Measurements from ENCODE around the gene CAMK1G. TPM values are rescaled to one million over a fixed set of nuclear protein-coding genes. Genes with fewer than 3 reads are reported as not detected.

CAMK1G gene
- polyA plus RNA-seq, 1 donor from 2014 or later, result 3.0 TPM

DNA sequence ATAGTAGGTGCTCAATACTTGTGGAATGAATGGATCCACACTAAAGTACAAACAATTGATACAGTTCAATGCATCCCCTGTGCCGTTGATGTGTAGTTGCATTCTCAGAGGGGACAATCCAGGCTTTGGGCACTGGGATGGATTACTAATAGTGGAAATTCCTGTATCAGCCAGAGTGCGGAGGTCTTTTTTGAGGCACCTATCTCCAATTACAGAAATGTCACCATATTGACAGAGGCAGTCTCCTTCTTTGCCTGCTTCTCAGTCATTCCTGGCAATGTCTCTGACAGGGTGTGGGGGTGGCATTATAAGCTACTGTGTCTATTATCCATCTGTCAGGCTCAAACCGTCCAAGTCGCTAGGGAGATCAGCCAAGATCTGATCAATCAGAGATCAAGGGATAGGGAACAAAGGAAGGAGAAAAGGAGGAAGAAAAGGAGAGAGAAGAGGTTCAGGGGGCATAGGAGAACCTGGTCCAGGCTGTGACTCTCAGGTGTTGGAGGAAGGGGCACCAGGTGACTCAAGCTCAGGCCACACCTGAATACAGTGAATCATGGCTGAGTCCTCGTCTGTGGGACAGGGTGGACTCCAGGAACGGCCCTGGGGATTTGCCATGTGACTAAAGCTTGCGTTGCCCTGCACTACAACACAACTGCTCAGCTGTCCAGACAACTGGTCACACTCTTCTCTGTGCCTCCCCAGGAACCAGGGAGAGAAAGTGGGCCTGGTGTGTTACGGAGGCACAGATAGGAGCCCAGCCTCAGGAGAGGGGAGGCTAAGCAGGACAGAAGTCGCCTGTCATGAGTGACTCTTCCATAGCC lies 72.1 kb downstream of the CAMK1G start:
- H3K27ac ChIP-seq (ENCODE audit: low read length), result no peak overlapping the region
- H3K9ac ChIP-seq (ENCODE audit: low read length), result no peak overlapping the region
- no peaks in the 10 kb centered on the region for H3K79me2 ChIP-seq (replicated peaks; ENCODE audit: insufficient read depth, low read length)
- H3K4me2 ChIP-seq (ENCODE audit: low read length), result no peak overlapping the region
- H3K27me3 ChIP-seq (ENCODE audit: insufficient read depth, low read depth, low read length), result no peaks in the 10 kb centered on the region
- H3K9me2 ChIP-seq (ENCODE audit: insufficient read depth, low read length), result no peaks in the 10 kb centered on the region
- no peaks in the 10 kb centered on the region for H3K9me3 ChIP-seq (ENCODE audit: low read length)
- no peaks in the 10 kb centered on the region for H4K20me1 ChIP-seq (ENCODE audit: insufficient read depth)
- no peaks in the 10 kb centered on the region for H3K36me3 ChIP-seq (ENCODE audit: insufficient read depth, low read length)
- no peak overlapping the region for H3K4me3 ChIP-seq (ENCODE audit: low read length)
- TF ChIP-seq, protein P1, sequence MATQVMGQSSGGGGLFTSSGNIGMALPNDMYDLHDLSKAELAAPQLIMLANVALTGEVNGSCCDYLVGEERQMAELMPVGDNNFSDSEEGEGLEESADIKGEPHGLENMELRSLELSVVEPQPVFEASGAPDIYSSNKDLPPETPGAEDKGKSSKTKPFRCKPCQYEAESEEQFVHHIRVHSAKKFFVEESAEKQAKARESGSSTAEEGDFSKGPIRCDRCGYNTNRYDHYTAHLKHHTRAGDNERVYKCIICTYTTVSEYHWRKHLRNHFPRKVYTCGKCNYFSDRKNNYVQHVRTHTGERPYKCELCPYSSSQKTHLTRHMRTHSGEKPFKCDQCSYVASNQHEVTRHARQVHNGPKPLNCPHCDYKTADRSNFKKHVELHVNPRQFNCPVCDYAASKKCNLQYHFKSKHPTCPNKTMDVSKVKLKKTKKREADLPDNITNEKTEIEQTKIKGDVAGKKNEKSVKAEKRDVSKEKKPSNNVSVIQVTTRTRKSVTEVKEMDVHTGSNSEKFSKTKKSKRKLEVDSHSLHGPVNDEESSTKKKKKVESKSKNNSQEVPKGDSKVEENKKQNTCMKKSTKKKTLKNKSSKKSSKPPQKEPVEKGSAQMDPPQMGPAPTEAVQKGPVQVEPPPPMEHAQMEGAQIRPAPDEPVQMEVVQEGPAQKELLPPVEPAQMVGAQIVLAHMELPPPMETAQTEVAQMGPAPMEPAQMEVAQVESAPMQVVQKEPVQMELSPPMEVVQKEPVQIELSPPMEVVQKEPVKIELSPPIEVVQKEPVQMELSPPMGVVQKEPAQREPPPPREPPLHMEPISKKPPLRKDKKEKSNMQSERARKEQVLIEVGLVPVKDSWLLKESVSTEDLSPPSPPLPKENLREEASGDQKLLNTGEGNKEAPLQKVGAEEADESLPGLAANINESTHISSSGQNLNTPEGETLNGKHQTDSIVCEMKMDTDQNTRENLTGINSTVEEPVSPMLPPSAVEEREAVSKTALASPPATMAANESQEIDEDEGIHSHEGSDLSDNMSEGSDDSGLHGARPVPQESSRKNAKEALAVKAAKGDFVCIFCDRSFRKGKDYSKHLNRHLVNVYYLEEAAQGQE (IDR thresholded peaks at IDR 0.05; ENCODE audit: borderline replicate concordance), result no peak
- no peak for TF ChIP-seq RAD21 (conservative IDR thresholded peaks at IDR 0.05)
- TF ChIP-seq EP300 (conservative IDR thresholded peaks at IDR 0.05; ENCODE audit: poor library complexity, severe bottlenecking), result no peak
- no peak for TF ChIP-seq EZH2 (IDR thresholded peaks at IDR 0.05; ENCODE audit: borderline replicate concordance, insufficient read depth, low read length, poor library complexity, severe bottlenecking)
- no peak for TF ChIP-seq SMC3 (conservative IDR thresholded peaks at IDR 0.05; ENCODE audit: poor library complexity)
- H2AFZ ChIP-seq (ENCODE audit: low read depth, low read length), result no peak overlapping the region
- no peaks in the 10 kb centered on the region for H3F3A ChIP-seq (ENCODE audit: insufficient read depth, low read length, poor library complexity, severe bottlenecking)

DNA sequence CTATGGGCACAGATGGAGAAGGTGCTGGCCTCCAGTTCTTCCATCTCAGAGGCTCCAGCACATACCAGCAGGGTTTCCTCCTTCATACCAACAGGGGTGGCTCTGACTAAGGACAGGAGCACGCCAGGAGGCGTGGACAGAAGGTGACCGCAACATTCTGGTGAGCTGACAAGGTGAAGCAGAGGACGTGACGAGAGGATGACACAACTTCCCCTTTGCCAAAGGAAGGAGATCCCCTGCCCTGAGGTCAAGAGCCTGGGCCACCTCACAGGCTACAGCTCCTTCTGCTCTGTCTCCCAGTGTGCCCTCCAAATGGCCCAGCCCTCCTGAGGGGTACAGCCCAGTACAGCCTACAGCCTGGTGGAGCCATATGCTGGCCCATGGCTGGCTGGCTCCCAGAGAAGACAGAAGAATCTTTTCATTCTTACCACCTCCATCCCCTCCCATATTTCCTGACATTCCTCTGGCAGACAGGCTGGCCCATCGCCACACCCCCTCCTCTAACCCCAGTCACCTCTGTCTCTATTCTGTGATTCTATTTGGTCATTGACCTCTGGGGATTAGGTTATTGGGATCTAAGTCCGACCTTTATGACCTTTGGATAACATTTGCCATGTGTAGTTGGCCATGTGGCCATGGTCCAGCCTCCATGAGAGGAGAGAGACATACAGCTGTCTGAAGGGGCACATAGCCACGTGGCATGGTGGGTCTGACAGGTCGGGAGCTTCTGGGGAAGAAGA lies 73.8 kb downstream of the CAMK1G start:
- H3K9me2 ChIP-seq (ENCODE audit: insufficient read depth, low read length), result no peaks in the 10 kb centered on the region

DNA sequence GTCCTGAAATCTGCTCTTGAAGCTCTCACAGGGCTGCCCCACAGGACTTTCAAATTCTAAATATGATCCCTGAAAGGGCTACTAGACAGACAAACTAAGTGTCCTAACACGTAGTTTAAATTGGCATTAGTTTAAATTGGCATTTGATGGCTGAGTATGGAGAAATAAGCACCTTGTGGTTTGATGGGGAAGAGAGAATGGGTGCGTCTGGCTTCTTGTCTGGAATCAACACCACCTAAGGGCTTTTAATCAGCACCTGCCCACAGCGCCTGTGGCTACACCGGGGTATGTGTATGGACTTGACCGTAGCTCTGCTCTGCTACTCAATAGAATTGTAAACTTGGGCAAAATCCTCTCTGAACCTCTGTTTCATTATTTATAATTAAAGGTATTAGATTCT lies 74.4 kb downstream of the CAMK1G start:
- no peak overlapping the region for H3K4me3 ChIP-seq (ENCODE audit: low read length)
- TF ChIP-seq EP300 (conservative IDR thresholded peaks at IDR 0.05; ENCODE audit: poor library complexity, severe bottlenecking) (no peak), MXI1 (conservative IDR thresholded peaks at IDR 0.05; ENCODE audit: poor library complexity, severe bottlenecking) (no peak), POLR2AphosphoS5 (IDR thresholded peaks at IDR 0.05) (no peak), TAF1 (IDR thresholded peaks at IDR 0.05; ENCODE audit: low read depth) (no peak)
- TF ChIP-seq, protein P2, sequence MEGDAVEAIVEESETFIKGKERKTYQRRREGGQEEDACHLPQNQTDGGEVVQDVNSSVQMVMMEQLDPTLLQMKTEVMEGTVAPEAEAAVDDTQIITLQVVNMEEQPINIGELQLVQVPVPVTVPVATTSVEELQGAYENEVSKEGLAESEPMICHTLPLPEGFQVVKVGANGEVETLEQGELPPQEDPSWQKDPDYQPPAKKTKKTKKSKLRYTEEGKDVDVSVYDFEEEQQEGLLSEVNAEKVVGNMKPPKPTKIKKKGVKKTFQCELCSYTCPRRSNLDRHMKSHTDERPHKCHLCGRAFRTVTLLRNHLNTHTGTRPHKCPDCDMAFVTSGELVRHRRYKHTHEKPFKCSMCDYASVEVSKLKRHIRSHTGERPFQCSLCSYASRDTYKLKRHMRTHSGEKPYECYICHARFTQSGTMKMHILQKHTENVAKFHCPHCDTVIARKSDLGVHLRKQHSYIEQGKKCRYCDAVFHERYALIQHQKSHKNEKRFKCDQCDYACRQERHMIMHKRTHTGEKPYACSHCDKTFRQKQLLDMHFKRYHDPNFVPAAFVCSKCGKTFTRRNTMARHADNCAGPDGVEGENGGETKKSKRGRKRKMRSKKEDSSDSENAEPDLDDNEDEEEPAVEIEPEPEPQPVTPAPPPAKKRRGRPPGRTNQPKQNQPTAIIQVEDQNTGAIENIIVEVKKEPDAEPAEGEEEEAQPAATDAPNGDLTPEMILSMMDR (IDR thresholded peaks at IDR 0.05; ENCODE audit: poor library complexity, severe bottlenecking), result no peak
- TF ChIP-seq, protein P1 (IDR thresholded peaks at IDR 0.05; ENCODE audit: borderline replicate concordance), result no peak
- H3K36me3 ChIP-seq (ENCODE audit: insufficient read depth, low read length), result no peaks in the 10 kb centered on the region
- no peaks in the 10 kb centered on the region for H4K20me1 ChIP-seq (ENCODE audit: insufficient read depth)
- no peaks in the 10 kb centered on the region for H3K9me3 ChIP-seq (ENCODE audit: low read length)
- no peaks in the 10 kb centered on the region for H3K79me2 ChIP-seq (replicated peaks; ENCODE audit: insufficient read depth, low read length)
- H3K27ac ChIP-seq (ENCODE audit: low read length), result no peak overlapping the region
- H3K27me3 ChIP-seq (ENCODE audit: insufficient read depth, low read depth, low read length), result no peaks in the 10 kb centered on the region
- no peaks in the 10 kb centered on the region for H3K9me2 ChIP-seq (ENCODE audit: insufficient read depth, low read length)
- H3K4me2 ChIP-seq (ENCODE audit: low read length), result no peak overlapping the region
- no peak overlapping the region for H2AFZ ChIP-seq (ENCODE audit: low read depth, low read length)
- H3K9ac ChIP-seq (ENCODE audit: low read length), result no peak overlapping the region
- H3F3A ChIP-seq (ENCODE audit: insufficient read depth, low read length, poor library complexity, severe bottlenecking), result no peaks in the 10 kb centered on the region

More for the DNA sequence above, 73.8 kb downstream of the CAMK1G start:
- TF ChIP-seq EP300 (conservative IDR thresholded peaks at IDR 0.05; ENCODE audit: poor library complexity, severe bottlenecking), result no peak
- no peak for TF ChIP-seq POLR2AphosphoS5 (IDR thresholded peaks at IDR 0.05)
- Histone ChIP-seq H3K9ac (ENCODE audit: low read length) (no peak overlapping the region), H2AFZ (ENCODE audit: low read depth, low read length) (no peak overlapping the region), H3K4me3 (ENCODE audit: low read length) (no peak overlapping the region), H3K36me3 (ENCODE audit: insufficient read depth, low read length) (no peaks in the 10 kb centered on the region), H3F3A (ENCODE audit: insufficient read depth, low read length, poor library complexity, severe bottlenecking) (no peaks in the 10 kb centered on the region), H3K79me2 (replicated peaks; ENCODE audit: insufficient read depth, low read length) (no peaks in the 10 kb centered on the region), H3K27ac (ENCODE audit: low read length) (no peak overlapping the region), H3K9me3 (ENCODE audit: low read length) (no peaks in the 10 kb centered on the region), H3K27me3 (ENCODE audit: insufficient read depth, low read depth, low read length) (no peaks in the 10 kb centered on the region), H4K20me1 (ENCODE audit: insufficient read depth) (no peaks in the 10 kb centered on the region), H3K4me2 (ENCODE audit: low read length) (no peak overlapping the region)
